ENCODE results near the gene NTHL1.

Gene NTHL1

DNA sequence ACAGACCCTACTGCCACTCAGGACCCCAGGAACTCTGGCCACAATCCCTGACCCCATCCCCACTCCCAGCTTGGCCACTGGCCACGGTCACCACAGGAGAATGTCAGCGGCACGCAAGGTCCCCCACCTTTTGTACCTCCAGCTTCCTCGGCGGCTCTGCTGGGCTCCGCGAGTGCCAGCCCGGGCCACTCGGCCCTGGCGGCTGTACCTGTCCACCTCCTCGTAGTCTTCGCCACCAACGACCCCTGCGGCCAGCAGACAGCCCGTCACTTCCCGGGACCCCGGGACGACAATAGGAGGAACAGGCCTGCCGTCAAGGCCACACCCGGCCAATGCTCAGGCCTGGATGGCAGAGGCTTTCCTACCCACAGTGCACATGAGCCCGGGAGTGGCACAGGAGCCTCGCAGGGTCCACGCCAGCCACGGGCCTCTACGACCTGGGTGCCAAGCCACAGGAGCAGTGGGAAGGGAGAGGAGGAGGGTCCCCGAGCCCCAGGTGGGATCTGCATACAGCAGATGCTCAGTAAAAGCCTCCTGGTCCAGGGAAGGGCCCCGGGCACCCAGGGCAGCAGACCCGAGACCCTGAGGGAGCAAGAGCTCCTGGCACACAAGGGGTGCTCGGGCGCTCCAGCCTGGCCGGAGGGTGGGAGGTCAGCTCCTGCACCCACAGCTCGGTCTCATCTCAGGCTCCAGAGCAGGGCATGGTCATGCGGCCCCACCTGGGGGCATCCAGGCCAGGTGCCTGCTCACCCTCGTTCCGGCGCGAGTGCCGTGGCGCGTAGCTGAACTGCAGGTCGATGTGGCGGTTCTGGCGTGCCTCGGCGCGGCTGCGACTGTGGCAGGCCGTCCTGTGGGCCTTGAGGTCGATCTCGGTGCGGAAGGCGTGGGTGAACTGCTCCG, 45.9 kb downstream of the NTHL1 start:
- H3K4me3 ChIP-seq (ENCODE audit: low read depth in 1 of 2, low read length in 1 of 2) = no peak overlapping the region
- H3K9me3 ChIP-seq = no peaks in the 10 kb centered on the region
- H3K4me1 ChIP-seq (ENCODE audit: control insufficient read depth in 1 of 2, insufficient read depth in 1 of 2, low read depth in 1 of 2, low read length in 1 of 2) = peaks cover 6 to 19% of the 10 kb centered on the region in 2 experiments
- no peak overlapping the region for H3K27ac ChIP-seq
- H3K27me3 ChIP-seq = peaks cover 6% of the 10 kb centered on the region
- H3K36me3 ChIP-seq = peaks cover 65% of the 10 kb centered on the region
- TF ChIP-seq, protein P1, sequence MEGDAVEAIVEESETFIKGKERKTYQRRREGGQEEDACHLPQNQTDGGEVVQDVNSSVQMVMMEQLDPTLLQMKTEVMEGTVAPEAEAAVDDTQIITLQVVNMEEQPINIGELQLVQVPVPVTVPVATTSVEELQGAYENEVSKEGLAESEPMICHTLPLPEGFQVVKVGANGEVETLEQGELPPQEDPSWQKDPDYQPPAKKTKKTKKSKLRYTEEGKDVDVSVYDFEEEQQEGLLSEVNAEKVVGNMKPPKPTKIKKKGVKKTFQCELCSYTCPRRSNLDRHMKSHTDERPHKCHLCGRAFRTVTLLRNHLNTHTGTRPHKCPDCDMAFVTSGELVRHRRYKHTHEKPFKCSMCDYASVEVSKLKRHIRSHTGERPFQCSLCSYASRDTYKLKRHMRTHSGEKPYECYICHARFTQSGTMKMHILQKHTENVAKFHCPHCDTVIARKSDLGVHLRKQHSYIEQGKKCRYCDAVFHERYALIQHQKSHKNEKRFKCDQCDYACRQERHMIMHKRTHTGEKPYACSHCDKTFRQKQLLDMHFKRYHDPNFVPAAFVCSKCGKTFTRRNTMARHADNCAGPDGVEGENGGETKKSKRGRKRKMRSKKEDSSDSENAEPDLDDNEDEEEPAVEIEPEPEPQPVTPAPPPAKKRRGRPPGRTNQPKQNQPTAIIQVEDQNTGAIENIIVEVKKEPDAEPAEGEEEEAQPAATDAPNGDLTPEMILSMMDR (IDR thresholded peaks at IDR 0.05) = no peak

DNA sequence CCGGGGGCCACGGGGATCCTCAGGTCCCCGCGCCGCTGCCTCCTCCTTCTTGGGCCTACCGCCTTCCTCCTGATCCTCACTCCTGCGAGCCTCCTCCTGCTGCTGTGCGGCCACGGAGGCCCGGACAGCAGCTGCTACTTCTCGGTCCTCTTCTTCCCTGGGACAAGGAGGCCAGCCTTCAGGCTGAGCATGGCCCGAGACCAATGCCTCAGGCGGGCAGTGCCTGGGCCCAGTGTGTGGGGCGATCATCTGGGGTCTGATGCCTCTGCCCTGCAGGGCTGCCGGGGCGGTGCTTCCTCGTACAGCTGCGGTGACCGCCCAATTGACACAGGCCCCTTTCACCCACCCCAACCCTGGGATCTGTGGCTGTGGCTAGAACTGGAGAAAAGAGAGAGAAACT, 46.6 kb downstream of the NTHL1 start:
- Histone ChIP-seq H3K36me3 (peaks cover 67% of the 10 kb centered on the region), H3K4me3 (ENCODE audit: low read depth in 1 of 2, low read length in 1 of 2) (no peak overlapping the region), H3K27ac (no peak overlapping the region), H3K9me3 (no peaks in the 10 kb centered on the region), H3K27me3 (peaks cover 6% of the 10 kb centered on the region), H3K4me1 (ENCODE audit: control insufficient read depth in 1 of 2, insufficient read depth in 1 of 2, low read depth in 1 of 2, low read length in 1 of 2) (peaks cover 6 to 19% of the 10 kb centered on the region in 2 experiments)
- TF ChIP-seq, protein P1 (IDR thresholded peaks at IDR 0.05) = no peak

DNA sequence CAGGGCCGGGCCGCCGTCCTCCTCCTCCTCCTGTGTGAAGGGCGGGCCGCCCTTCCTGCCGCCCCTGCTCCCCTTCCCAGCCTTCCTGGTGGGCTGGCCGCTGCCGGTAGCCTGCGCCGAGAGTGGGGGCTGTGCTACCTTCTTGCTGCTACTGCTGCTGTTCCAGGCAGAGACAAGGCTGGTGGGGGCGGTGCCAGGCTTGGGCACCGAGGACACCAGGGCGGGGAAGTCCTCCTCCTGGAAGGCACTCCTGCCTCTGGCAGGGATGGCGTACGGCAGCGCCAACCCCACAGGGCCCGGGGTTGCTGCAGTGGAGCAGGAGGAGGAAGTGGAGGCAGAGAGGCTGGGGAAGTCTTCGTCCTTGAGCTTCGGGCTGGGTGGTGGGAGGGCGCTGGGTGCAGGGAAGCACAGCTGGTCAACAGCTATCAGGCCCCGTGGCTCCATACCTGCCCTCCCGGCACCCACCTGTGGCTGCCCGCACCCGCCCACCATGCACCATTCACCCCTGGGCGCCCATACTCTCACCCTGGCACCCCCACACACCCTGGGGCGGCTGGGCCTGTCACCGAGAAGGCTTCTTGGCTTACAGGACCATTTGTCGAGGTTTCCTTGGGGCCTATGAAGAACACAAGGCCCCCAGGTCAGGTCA, 47.6 kb downstream of the NTHL1 start:
- no peaks in the 10 kb centered on the region for H3K27me3 ChIP-seq
- no peaks in the 10 kb centered on the region for H3K9me3 ChIP-seq
- TF ChIP-seq, protein P1 (IDR thresholded peaks at IDR 0.05) = no peak
- H3K36me3 ChIP-seq = peaks cover 67% of the 10 kb centered on the region
- H3K4me1 ChIP-seq (ENCODE audit: control insufficient read depth in 1 of 2, insufficient read depth in 1 of 2, low read depth in 1 of 2, low read length in 1 of 2) = peaks cover 6 to 11% of the 10 kb centered on the region in 2 experiments
- no peak overlapping the region for H3K4me3 ChIP-seq (ENCODE audit: low read depth in 1 of 2, low read length in 1 of 2)
- no peak overlapping the region for H3K27ac ChIP-seq

DNA sequence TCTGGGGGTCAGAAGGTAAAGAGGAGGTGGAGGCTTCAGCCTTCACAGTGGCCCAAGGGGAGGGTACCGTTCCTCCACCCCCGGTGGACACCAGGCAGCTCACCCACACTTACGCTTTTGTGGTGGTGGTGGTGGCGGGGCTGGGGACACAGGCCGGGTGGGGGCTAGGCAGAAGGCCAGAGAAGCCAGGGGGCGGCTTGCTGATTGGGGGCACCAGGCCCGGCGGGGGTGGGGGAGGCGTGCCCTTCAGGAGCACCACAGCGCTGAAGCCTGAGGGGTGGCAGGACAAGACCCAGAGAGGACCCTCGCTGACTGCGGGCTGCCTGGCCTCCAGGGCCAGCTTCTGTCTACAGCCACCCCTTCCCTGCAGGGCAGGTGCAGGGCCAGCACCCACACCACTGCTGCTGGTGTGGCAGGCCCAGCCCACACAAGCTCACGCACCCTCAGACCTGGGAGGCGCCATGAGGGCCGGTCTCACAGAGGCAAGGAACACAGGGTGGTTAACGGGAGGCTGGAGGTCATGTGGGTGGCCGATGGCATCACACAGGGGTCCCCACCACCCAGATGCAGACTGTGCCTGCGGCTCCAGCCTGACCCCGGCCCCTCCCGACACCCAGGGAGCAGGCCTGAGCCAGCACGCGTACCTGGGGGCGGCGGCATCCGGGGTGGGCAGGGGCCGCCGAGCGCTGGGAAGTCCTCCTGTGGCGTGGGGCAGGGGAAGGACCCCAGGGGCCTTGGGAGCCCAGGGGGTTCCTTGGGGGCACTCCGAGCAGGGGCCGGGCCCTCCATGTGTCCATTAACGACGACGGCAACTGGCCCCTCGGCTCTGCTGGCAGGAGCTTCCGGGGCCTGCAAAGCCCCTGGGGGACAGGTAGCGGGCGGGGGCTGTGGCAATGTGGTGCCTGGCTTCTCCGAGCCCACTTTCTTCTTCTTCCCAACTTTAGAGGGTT, 48.5 kb downstream of the NTHL1 start:
- Histone ChIP-seq H3K36me3 (peaks cover 67% of the 10 kb centered on the region), H3K9me3 (no peaks in the 10 kb centered on the region), H3K27me3 (no peaks in the 10 kb centered on the region), H3K4me1 (ENCODE audit: control insufficient read depth in 1 of 2, insufficient read depth in 1 of 2, low read depth in 1 of 2, low read length in 1 of 2) (peaks cover 3 to 8% of the 10 kb centered on the region in 2 experiments), H3K27ac (no peak overlapping the region), H3K4me3 (ENCODE audit: low read depth in 1 of 2, low read length in 1 of 2) (no peak overlapping the region)
- TF ChIP-seq, protein P1 (IDR thresholded peaks at IDR 0.05) = no peak

DNA sequence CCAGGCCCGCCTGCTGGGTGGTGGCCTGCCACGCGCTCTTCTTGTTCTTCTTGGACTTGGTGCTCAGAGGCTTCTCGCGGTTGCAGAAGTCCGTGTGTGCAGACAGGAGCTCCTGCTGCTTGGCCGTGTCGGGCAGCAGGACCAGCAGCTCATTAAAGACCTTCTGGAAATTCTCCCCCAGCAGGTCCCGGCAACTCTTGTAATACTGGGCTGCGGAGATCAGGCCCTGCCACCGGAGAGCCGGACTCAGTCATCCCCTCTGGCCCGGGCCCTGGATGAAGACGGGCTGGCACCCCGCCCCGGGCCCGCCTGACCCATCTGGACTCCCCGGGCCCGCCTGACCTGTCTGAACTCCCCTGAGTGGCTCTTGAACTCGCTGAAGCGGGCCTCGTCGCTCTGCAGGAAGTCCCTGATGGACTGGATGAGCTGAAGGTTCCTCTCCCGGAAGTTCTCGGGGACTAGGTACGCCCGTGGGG, 49.2 kb downstream of the NTHL1 start:
- Histone ChIP-seq H3K36me3 (peaks cover 67% of the 10 kb centered on the region), H3K27me3 (peaks cover 5% of the 10 kb centered on the region), H3K4me3 (ENCODE audit: low read depth in 1 of 2, low read length in 1 of 2) (no peak overlapping the region), H3K27ac (no peak overlapping the region), H3K9me3 (no peaks in the 10 kb centered on the region), H3K4me1 (ENCODE audit: control insufficient read depth in 1 of 2, insufficient read depth in 1 of 2, low read depth in 1 of 2, low read length in 1 of 2) (peaks cover 0 to under 1% of the 10 kb centered on the region in 2 experiments)
- TF ChIP-seq, protein P1 (IDR thresholded peaks at IDR 0.05) = no peak

Measured in neutrophil (primary cell).